Measurements from ENCODE around the gene KCND3. TPM values are rescaled to one million over a fixed set of nuclear protein-coding genes. Genes with fewer than 3 reads are reported as not detected.

Gene KCND3
- total and polyA plus RNA-seq, 2 of the 4 experiments (the other 2 are of a cell fraction) = under 0.01 to 0.03 TPM

DNA sequence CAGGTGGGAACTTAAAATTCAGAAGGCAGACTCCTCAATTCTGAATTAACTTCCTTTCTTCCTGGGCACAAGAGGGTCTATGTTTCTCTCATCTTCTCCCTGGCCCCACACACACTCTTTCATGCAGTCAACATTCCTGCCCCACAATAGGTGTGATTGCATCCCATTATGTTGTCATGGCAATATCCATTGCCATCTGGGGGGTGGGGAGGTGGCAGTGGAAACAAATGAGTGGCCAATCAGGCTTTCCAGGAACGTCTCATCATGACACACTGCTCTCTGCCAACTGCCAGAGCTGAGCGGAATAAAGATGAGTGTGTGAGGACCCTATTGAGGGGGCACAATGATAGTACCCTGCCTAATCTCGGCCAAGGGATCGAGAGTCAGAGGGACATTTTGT lies 80.4 kb downstream of the KCND3 start:
- ChIA-PET CTCF (no interaction called here), POLR2A (ENCODE audit: unreplicated experiment) (no interaction called here)
- no peak overlapping the region for H3K23ac ChIP-seq (ENCODE audit: low read depth, low read length)
- no peaks in the 10 kb centered on the region for H3K9me3 ChIP-seq (ENCODE audit: control insufficient read depth, insufficient read depth, low read length)
- no peak overlapping the region for H3K9ac ChIP-seq (ENCODE audit: low read depth, low read length)
- no peak overlapping the region for H3K27ac ChIP-seq (ENCODE audit: insufficient read depth, low read length)
- H3K18ac ChIP-seq (ENCODE audit: low read depth, low read length) = no peak overlapping the region
- H2AFZ ChIP-seq (replicated peaks; ENCODE audit: low read length, poor library complexity) = no peak overlapping the region
- DNase-seq (no peak), ATAC-seq (ENCODE audit: low read depth) (no peak)
- no peaks in the 10 kb centered on the region for H4K20me1 ChIP-seq (ENCODE audit: insufficient read depth, low read length)
- intact Hi-C loops (cut with micrococcal nuclease) = no loop called here
- H2BK120ac ChIP-seq (ENCODE audit: low read depth, low read length) = no peak overlapping the region
- no peak overlapping the region for H3K14ac ChIP-seq (replicated peaks; ENCODE audit: low read depth, low read length)
- H2BK20ac ChIP-seq (ENCODE audit: low read depth, low read length) = no peak overlapping the region
- H3K79me1 ChIP-seq (ENCODE audit: low read depth in 1 of 2, low read length in 2 of 2) = no peaks in the 10 kb centered on the region
- H3K4me3 ChIP-seq (ENCODE audit: insufficient read depth, low read depth, low read length) = no peak overlapping the region
- no peak overlapping the region for H2AK5ac ChIP-seq (ENCODE audit: low read depth, low read length)
- H2BK15ac ChIP-seq (ENCODE audit: low read depth, low read length) = no peak overlapping the region
- no peak overlapping the region for H3K4ac ChIP-seq (ENCODE audit: low read depth, low read length)
- H2AK9ac ChIP-seq (replicated peaks; ENCODE audit: low read depth, low read length, poor library complexity) = no peak overlapping the region
- no peaks in the 10 kb centered on the region; the same call in 1 of the 2 replicates for H3K9me1 ChIP-seq (ENCODE audit: insufficient read depth, low read length)
- in situ Hi-C loops (cut with MboI; ENCODE audit: low sequenced_read_pairs) = no loop called here
- H4K5ac ChIP-seq (ENCODE audit: low read depth, low read length) = no peak overlapping the region
- dilution Hi-C loops (cut with HindIII; ENCODE audit: low sequenced_read_pairs, unreplicated experiment) = no loop called here
- H3K56ac ChIP-seq (ENCODE audit: extremely low read depth, insufficient read depth, low read length) = no peak overlapping the region
- H4K8ac ChIP-seq (ENCODE audit: low read depth in 2 of 2, low read length in 2 of 2) = no peak overlapping the region
- WGBS, 2 experiments (ENCODE audit: extremely low coverage in 2 of 2, insufficient read length in 1 of 2) = 32% methylated on average over 3 of the region's 4 CpGs; no CpG with 5 or more reads in 1 of the 2 experiments
- H3K36me3 ChIP-seq (ENCODE audit: control insufficient read depth, insufficient read depth, low read length) = no peaks in the 10 kb centered on the region
- no peak overlapping the region for H4K91ac ChIP-seq (ENCODE audit: insufficient read depth, low read depth, low read length)
- H3K4me1 ChIP-seq (ENCODE audit: control insufficient read depth, insufficient read depth, low read length) = no peaks in the 10 kb centered on the region
- no peak overlapping the region for H3K4me2 ChIP-seq (ENCODE audit: low read depth, low read length)
- H2BK5ac ChIP-seq (ENCODE audit: low read depth, low read length, poor library complexity, severe bottlenecking) = no peak overlapping the region
- H3K27me3 ChIP-seq (ENCODE audit: control insufficient read depth, insufficient read depth, low read length) = peaks cover 3% of the 10 kb centered on the region; the same call in 1 of the 2 replicates
- no peak for TF ChIP-seq SMC3 (IDR thresholded peaks at IDR 0.05; ENCODE audit: low read depth, low read length)
- no peak for TF ChIP-seq BHLHE40 (IDR thresholded peaks at IDR 0.05; ENCODE audit: low read depth, low read length)
- no peak for TF ChIP-seq MAFK (IDR thresholded peaks at IDR 0.05; ENCODE audit: low read depth, low read length)
- TF ChIP-seq, protein P1, sequence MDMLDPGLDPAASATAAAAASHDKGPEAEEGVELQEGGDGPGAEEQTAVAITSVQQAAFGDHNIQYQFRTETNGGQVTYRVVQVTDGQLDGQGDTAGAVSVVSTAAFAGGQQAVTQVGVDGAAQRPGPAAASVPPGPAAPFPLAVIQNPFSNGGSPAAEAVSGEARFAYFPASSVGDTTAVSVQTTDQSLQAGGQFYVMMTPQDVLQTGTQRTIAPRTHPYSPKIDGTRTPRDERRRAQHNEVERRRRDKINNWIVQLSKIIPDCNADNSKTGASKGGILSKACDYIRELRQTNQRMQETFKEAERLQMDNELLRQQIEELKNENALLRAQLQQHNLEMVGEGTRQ (IDR thresholded peaks at IDR 0.05; ENCODE audit: low read depth, low read length) = no peak
- TF ChIP-seq RFX5 (IDR thresholded peaks at IDR 0.05; ENCODE audit: low read depth, low read length) = no peak
- no peak for TF ChIP-seq RCOR1 (IDR thresholded peaks at IDR 0.05; ENCODE audit: insufficient replicate concordance, low read length)
- TF ChIP-seq, protein P2, sequence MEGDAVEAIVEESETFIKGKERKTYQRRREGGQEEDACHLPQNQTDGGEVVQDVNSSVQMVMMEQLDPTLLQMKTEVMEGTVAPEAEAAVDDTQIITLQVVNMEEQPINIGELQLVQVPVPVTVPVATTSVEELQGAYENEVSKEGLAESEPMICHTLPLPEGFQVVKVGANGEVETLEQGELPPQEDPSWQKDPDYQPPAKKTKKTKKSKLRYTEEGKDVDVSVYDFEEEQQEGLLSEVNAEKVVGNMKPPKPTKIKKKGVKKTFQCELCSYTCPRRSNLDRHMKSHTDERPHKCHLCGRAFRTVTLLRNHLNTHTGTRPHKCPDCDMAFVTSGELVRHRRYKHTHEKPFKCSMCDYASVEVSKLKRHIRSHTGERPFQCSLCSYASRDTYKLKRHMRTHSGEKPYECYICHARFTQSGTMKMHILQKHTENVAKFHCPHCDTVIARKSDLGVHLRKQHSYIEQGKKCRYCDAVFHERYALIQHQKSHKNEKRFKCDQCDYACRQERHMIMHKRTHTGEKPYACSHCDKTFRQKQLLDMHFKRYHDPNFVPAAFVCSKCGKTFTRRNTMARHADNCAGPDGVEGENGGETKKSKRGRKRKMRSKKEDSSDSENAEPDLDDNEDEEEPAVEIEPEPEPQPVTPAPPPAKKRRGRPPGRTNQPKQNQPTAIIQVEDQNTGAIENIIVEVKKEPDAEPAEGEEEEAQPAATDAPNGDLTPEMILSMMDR (conservative IDR thresholded peaks at IDR 0.05; ENCODE audit: low read depth, low read length) = no peak
- BruUV-seq (replicated peaks) = no TSS peak

Data from IMR-90 (cell line).